ENCODE data around the gene TCF3.

GRCh38 chr19:1632462-1633268 lies 19.8 kb downstream of the TCF3 start:
- TF ChIP-seq, protein P1, sequence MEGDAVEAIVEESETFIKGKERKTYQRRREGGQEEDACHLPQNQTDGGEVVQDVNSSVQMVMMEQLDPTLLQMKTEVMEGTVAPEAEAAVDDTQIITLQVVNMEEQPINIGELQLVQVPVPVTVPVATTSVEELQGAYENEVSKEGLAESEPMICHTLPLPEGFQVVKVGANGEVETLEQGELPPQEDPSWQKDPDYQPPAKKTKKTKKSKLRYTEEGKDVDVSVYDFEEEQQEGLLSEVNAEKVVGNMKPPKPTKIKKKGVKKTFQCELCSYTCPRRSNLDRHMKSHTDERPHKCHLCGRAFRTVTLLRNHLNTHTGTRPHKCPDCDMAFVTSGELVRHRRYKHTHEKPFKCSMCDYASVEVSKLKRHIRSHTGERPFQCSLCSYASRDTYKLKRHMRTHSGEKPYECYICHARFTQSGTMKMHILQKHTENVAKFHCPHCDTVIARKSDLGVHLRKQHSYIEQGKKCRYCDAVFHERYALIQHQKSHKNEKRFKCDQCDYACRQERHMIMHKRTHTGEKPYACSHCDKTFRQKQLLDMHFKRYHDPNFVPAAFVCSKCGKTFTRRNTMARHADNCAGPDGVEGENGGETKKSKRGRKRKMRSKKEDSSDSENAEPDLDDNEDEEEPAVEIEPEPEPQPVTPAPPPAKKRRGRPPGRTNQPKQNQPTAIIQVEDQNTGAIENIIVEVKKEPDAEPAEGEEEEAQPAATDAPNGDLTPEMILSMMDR (IDR thresholded peaks at IDR 0.05): no peak
- no peak for TF ChIP-seq ZFX (IDR thresholded peaks at IDR 0.05; ENCODE audit: borderline replicate concordance)

Measured in 22Rv1 (cell line).